GM12891 (cell line): Measurements from ENCODE around the gene IL22RA1.
A peak's percentile ranks its signal among the peaks of the same experiment; 100 is the strongest.

ENCODE experiments used
- DNase-seq: peaks from one replicate; pipeline ENCODE4 v3.0.0; 2011; ENCODE audit warnings: low spot score; ENCODE audit not compliant: insufficient read length
- FAIRE-seq: peaks from 2 replicates; lab custom pipeline; 2011; peaks lifted over from hg19 to GRCh38; lab: Jason Lieb, UNC
- PAX5 ChIP-seq: IDR thresholded peaks from 2 replicates; pipeline ENCODE4 v1.6.1; 2011; ENCODE audit warnings: low read length, moderate library complexity, mild to moderate bottlenecking; ENCODE audit not compliant: insufficient read depth, severe bottlenecking
- POLR2A ChIP-seq: IDR thresholded peaks from 2 replicates; pipeline ENCODE4 v1.6.1; 2011; ENCODE audit warnings: low read depth, low read length, control low read depth
- POLR2AphosphoS5 ChIP-seq: IDR thresholded peaks from 2 replicates; pipeline ENCODE4 v1.6.1; 2011; ENCODE audit warnings: low read depth, low read length, control low read depth
- POU2F2 ChIP-seq: IDR thresholded peaks from 2 replicates; pipeline ENCODE4 v1.6.1; 2011; ENCODE audit warnings: low read depth, mild to moderate bottlenecking, control low read depth, low read length, moderate library complexity
- SPI1 ChIP-seq: IDR thresholded peaks from 2 replicates; pipeline ENCODE4 v1.6.1; 2011; ENCODE audit warnings: low read depth, low read length, control low read depth
- TAF1 ChIP-seq: IDR thresholded peaks from 2 replicates; pipeline ENCODE4 v1.6.1; 2011; ENCODE audit warnings: low read depth, low read length, control low read depth

The IL22RA1 gene

GRCh38 chr1:24167008-24167407 lies 24.1 kb upstream of the IL22RA1 start:
- no peak for FAIRE-seq
- TF ChIP-seq POLR2AphosphoS5 (no peak), POLR2A (no peak), POU2F2 (no peak), TAF1 (no peak), PAX5 (no peak), SPI1 (no peak)
- DNase-seq, result no peak

- FAIRE-seq (no peak), DNase-seq (no peak)
- no peak for TF ChIP-seq POLR2AphosphoS5
- no peak for TF ChIP-seq PAX5
- TF ChIP-seq POLR2A, result no peak
- TF ChIP-seq SPI1, result no peak
- TF ChIP-seq TAF1, result no peak
- TF ChIP-seq POU2F2, result no peak
Observed at GRCh38 chr1:24165500-24165899, 22.6 kb upstream of the IL22RA1 start.

GRCh38 chr1:24164004-24164403 lies 21.1 kb upstream of the IL22RA1 start:
- FAIRE-seq (no peak), DNase-seq (no peak)
- no peak for TF ChIP-seq POLR2A
- no peak for TF ChIP-seq TAF1
- TF ChIP-seq SPI1, result no peak
- no peak for TF ChIP-seq POU2F2
- TF ChIP-seq POLR2AphosphoS5, result no peak
- TF ChIP-seq PAX5, result no peak

GRCh38 chr1:24162201-24162600 lies 19.3 kb upstream of the IL22RA1 start:
- DNase-seq (no peak), FAIRE-seq (no peak)
- TF ChIP-seq TAF1 (no peak), SPI1 (0 out of 2 replicates have a peak, but pooled peaks have one; percentile 9)

- DNase-seq (no peak), FAIRE-seq (no peak)
- no peak for TF ChIP-seq SPI1
- TF ChIP-seq TAF1, result no peak
- no peak for TF ChIP-seq PAX5
- TF ChIP-seq POU2F2, result no peak
- TF ChIP-seq POLR2A, result no peak
- TF ChIP-seq POLR2AphosphoS5, result no peak
Observed at GRCh38 chr1:24161270-24161669, 18.3 kb upstream of the IL22RA1 start.

- TF ChIP-seq POU2F2, result no peak
- no peak for TF ChIP-seq POLR2AphosphoS5
- TF ChIP-seq SPI1, result no peak
- TF ChIP-seq PAX5, result no peak
- no peak for TF ChIP-seq POLR2A
- no peak for TF ChIP-seq TAF1
- no peak for DNase-seq
Observed at GRCh38 chr1:24159366-24159765, 16.4 kb upstream of the IL22RA1 start.

GRCh38 chr1:24157918-24158481 lies 15.1 kb upstream of the IL22RA1 start:
- no peak for TF ChIP-seq SPI1
- no peak for TF ChIP-seq POLR2AphosphoS5
- TF ChIP-seq POU2F2, result no peak
- TF ChIP-seq TAF1, result no peak
- no peak for TF ChIP-seq PAX5
- TF ChIP-seq POLR2A, result no peak
- DNase-seq (no peak), FAIRE-seq (no peak)

More at GRCh38 chr1:24159366-24159765, 16.4 kb upstream of the IL22RA1 start:
- no peak for FAIRE-seq

- DNase-seq, result no peak
- TF ChIP-seq POU2F2 (no peak), SPI1 (no peak), PAX5 (no peak), POLR2AphosphoS5 (no peak), POLR2A (no peak), TAF1 (no peak)
- no peak for FAIRE-seq
Observed at GRCh38 chr1:24156542-24157260, 13.8 kb upstream of the IL22RA1 start.

GRCh38 chr1:24155011-24155782 lies 12.3 kb upstream of the IL22RA1 start:
- DNase-seq, result no peak
- FAIRE-seq, result peak; percentile 58

More at GRCh38 chr1:24155011-24155782, 12.3 kb upstream of the IL22RA1 start:
- TF ChIP-seq POLR2A (no peak), POLR2AphosphoS5 (no peak), SPI1 (no peak), PAX5 (no peak), TAF1 (no peak), POU2F2 (no peak)
